Tibial nerve (tissue), 4 donors: ENCODE measurements around the gene SMIM22.

Experiments
- CTCF ChIP-seq, 5 experiments: fragments of 200-600 bp in 3 of 5; fragments of 450-650 bp in 2 of 5; sonication (generic) in 3 of 5; IDR thresholded peaks; one replicate each; pipeline ENCODE4 v1.5.1; 2016 to 2019; ENCODE audit warnings: antibody characterized with exemption in 5 of 5, mild to moderate bottlenecking in 3 of 5, moderate library complexity in 2 of 5
- EP300 ChIP-seq, 2 donors: sonication (generic); formaldehyde crosslinking; IDR thresholded peaks; one replicate each; pipeline ENCODE4 v1.6.1; 2017; ENCODE audit warnings: antibody characterized with exemption in 2 of 2, mild to moderate bottlenecking in 1 of 2
- POLR2A ChIP-seq, 2 donors: fragments of 450-650 bp; IDR thresholded peaks; one replicate each; pipeline ENCODE4 v1.6.1; 2017; ENCODE audit warnings: antibody characterized with exemption in 2 of 2, mild to moderate bottlenecking in 2 of 2, moderate library complexity in 2 of 2

GRCh38 chr16:4833584-4833983, 38.4 kb downstream of the SMIM22 start:
- no peak for TF ChIP-seq CTCF (IDR thresholded peaks at IDR 0.05)
- TF ChIP-seq POLR2A (IDR thresholded peaks at IDR 0.05) = no peak
- no peak for TF ChIP-seq EP300 (IDR thresholded peaks at IDR 0.05)
